ENCODE results near the gene PKLR. TPM values are rescaled to one million over a fixed set of nuclear protein-coding genes. Genes with fewer than 3 reads are reported as not detected.

The PKLR gene
- total RNA-seq, 1 experiment from 2014 or later: 0.17 TPM

DNA sequence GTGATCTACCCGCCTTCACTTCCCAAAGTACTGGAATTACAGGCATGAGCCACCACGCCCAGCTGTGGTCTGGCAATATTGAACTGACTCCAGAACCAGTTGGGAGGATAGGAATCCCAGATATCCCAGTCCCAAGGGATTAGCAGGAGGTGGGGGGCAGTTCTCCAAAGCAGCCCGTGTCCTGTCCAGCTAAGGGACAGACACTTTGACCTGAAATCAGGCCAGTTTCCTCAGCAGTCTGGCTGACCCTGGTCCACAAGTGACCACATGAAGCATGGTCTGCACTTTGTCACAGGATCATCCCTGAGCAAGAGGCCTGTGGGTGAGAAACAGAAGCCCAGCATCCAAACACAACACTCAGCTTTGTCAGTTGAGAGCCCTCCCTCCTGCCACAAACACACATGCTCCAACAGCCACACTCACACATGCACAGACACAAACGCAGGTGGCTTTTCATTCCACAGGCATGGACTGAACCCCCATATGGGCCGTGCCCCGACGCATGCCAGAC, 4.7 kb upstream of the PKLR start:
- Histone ChIP-seq H3K79me2 (ENCODE audit: insufficient read depth, low read length) (peaks cover 23% of the 10 kb centered on the region), H3K9me2 (ENCODE audit: insufficient read depth) (no peaks in the 10 kb centered on the region), H4K20me1 (ENCODE audit: insufficient read depth) (no peaks in the 10 kb centered on the region), H3K9me3 (ENCODE audit: control insufficient read depth in 1 of 2, insufficient read depth in 1 of 2, low read depth in 1 of 2, low read length in 2 of 2) (no peaks in the 10 kb centered on the region), H3K4me2 (ENCODE audit: low read length) (peak overlapping the region; percentile 15; the same call in 1 of the 2 replicates), H3K9ac (ENCODE audit: low read length) (no peak overlapping the region), H3K27ac (ENCODE audit: low read depth, low read length) (no peak overlapping the region), H2AFZ (ENCODE audit: low read depth, low read length, poor library complexity, severe bottlenecking) (no peak overlapping the region), H3K4me3 (replicated peaks in 1 of 2; ENCODE audit: low read depth in 1 of 2, low read length in 2 of 2) (no peak overlapping the region), H3K4me1 (ENCODE audit: control insufficient read depth in 1 of 2, insufficient read depth in 2 of 2, low read length in 2 of 2) (peaks cover 8 to 26% of the 10 kb centered on the region in 2 experiments; a peak in 3 of 4 replicates), H3K27me3 (ENCODE audit: insufficient read depth, low read length) (no peaks in the 10 kb centered on the region), H3K36me3 (ENCODE audit: control insufficient read depth in 1 of 2, insufficient read depth in 2 of 2, low read length in 2 of 2) (0 out of 4 replicates have a peak, but pooled peaks cover 0 to 4% of the 10 kb centered on the region in 2 experiments)
- CTCF ChIA-PET: no interaction called here
- no TSS peak for BruUV-seq (replicated peaks)
- DNase-seq (ENCODE audit: low read depth, low spot score): no peak
- intact Hi-C loops (cut with micrococcal nuclease): loop anchor here (5.0 kb wide), 1 partner anchor 54 kb away; no protein-coding TSS in a partner anchor
- RAD21 ChIA-PET (ENCODE audit: low non-redundant PET in 1 of 2, low total read pairs in 2 of 2, uncharacterized antibody in 2 of 2, unreplicated experiment in 2 of 2): no interaction called here
- ATAC-seq: no peak
- TF ChIP-seq TCF7L2 (IDR thresholded peaks at IDR 0.05; ENCODE audit: borderline replicate concordance, extremely low read depth, insufficient read depth, insufficient read length): no peak
- TF ChIP-seq, protein P1, sequence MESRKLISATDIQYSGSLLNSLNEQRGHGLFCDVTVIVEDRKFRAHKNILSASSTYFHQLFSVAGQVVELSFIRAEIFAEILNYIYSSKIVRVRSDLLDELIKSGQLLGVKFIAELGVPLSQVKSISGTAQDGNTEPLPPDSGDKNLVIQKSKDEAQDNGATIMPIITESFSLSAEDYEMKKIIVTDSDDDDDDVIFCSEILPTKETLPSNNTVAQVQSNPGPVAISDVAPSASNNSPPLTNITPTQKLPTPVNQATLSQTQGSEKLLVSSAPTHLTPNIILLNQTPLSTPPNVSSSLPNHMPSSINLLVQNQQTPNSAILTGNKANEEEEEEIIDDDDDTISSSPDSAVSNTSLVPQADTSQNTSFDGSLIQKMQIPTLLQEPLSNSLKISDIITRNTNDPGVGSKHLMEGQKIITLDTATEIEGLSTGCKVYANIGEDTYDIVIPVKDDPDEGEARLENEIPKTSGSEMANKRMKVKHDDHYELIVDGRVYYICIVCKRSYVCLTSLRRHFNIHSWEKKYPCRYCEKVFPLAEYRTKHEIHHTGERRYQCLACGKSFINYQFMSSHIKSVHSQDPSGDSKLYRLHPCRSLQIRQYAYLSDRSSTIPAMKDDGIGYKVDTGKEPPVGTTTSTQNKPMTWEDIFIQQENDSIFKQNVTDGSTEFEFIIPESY (IDR thresholded peaks at IDR 0.05; ENCODE audit: extremely low read depth, insufficient replicate concordance, low read length): no peak
- TF ChIP-seq SRF (IDR thresholded peaks at IDR 0.05; ENCODE audit: low read depth): no peak
- no peak for TF ChIP-seq RAD21 (IDR thresholded peaks at IDR 0.05; ENCODE audit: low read depth)
- TF ChIP-seq CEBPB (IDR thresholded peaks at IDR 0.05; ENCODE audit: low read depth): no peak
- TF ChIP-seq ZFX (IDR thresholded peaks at IDR 0.05): no peak
- TF ChIP-seq, protein P2, sequence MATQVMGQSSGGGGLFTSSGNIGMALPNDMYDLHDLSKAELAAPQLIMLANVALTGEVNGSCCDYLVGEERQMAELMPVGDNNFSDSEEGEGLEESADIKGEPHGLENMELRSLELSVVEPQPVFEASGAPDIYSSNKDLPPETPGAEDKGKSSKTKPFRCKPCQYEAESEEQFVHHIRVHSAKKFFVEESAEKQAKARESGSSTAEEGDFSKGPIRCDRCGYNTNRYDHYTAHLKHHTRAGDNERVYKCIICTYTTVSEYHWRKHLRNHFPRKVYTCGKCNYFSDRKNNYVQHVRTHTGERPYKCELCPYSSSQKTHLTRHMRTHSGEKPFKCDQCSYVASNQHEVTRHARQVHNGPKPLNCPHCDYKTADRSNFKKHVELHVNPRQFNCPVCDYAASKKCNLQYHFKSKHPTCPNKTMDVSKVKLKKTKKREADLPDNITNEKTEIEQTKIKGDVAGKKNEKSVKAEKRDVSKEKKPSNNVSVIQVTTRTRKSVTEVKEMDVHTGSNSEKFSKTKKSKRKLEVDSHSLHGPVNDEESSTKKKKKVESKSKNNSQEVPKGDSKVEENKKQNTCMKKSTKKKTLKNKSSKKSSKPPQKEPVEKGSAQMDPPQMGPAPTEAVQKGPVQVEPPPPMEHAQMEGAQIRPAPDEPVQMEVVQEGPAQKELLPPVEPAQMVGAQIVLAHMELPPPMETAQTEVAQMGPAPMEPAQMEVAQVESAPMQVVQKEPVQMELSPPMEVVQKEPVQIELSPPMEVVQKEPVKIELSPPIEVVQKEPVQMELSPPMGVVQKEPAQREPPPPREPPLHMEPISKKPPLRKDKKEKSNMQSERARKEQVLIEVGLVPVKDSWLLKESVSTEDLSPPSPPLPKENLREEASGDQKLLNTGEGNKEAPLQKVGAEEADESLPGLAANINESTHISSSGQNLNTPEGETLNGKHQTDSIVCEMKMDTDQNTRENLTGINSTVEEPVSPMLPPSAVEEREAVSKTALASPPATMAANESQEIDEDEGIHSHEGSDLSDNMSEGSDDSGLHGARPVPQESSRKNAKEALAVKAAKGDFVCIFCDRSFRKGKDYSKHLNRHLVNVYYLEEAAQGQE (IDR thresholded peaks at IDR 0.05; ENCODE audit: low read depth): no peak
- TF ChIP-seq ELF1 (IDR thresholded peaks at IDR 0.05; ENCODE audit: borderline replicate concordance, low read depth): no peak
- TF ChIP-seq ZNF274 (IDR thresholded peaks at IDR 0.05; ENCODE audit: low read depth, low read length): no peak
- no peak for TF ChIP-seq FOSL1 (IDR thresholded peaks at IDR 0.05; ENCODE audit: low read depth)
- POLR2A ChIA-PET: no interaction called here
